Measurements from ENCODE around the gene PPM1M.
A peak's percentile ranks its signal among the peaks of the same experiment; 100 is the strongest.

PPM1M gene

DNA sequence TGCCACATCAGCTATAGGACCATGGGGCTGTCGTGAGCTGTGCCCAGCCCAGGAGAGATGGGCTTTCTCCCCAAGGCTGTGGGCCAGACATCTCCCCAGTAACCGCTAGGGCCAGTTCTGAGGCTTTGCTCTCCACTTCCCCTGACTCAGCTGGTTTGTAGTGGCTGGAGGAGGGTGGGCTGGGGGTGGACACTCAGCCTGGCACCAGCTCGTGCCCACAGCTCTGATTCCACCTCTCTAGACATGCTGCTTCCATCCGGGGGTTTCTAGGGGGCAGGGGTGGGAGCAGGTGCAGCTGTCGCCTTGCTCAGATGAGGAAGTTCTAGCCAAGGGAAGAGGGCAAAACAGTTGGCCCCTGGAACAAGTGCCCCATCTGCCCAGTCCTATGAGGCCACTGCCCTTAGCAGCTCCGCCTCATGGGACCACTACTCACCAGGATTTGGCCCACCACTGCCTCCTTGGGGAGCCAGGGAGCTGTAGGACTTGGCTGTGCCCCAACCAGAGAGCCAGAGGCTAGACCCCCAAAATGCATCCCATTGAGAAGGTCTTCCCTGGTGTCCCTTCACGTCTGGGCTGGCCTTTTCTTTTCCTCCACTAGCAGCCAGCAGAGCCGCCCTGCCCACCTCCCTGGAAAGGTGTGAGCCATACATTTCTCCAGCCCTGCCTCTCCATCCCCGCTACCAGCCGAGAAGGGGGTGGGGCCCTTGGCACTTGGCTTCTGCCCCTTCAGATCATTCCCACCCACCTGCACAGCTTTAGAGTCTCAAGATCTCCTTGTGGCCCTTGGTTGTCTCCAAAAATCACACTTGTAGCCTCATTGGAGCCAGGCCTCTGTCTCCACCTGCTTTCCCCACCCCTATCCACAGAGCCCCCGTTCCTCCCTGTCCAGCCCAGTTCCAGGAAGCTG is 51.9 kb downstream of the PPM1M start:
- DNase-seq, result no peak

DNA sequence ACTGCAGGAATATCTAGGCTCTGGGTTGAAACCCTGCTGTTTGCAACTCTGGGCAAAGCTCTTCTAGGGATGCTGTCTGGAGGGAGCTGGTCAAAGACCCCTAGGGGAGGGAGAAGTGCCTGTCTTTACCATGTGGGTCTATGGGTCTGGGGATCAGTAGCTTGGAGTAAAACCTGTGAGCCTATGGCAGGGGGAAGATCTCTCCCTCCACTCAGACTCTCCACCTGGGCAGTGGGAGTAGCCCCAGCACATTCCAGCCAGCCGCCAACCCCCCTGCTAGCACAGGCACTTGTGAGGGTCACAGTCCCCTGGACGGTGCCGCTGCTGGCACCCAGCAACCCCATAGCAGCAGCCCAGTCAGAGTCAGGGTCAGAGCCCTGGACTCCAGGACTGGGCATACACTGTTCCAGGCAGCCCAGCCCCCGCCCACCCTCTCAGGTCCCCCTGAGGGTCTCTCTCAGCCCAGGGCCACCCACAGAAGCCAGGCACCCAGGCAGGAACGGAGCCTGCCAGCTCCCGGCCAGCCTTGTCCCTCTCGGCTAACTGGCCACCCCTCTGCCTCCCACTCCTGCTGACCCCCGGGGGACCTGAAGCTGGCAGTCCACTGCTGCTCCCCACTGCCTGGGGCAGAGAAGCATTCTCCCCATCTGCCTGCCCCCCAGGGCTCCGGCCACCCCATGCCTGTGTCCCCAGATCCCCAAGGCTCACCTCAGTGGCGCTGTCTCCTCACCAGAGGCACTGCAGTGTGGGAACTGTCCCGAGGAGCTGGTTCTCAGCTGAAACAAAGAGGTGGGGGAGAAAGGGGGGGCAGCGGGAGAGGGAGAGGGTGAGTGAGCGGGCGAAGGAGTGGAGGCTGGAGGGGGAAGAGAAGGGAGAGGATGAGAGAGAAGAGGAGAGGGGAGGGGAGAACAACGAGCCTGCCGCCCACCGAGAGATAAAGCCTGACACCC is 52.9 kb downstream of the PPM1M start:
- DNase-seq, result peak; percentile 69

DNA sequence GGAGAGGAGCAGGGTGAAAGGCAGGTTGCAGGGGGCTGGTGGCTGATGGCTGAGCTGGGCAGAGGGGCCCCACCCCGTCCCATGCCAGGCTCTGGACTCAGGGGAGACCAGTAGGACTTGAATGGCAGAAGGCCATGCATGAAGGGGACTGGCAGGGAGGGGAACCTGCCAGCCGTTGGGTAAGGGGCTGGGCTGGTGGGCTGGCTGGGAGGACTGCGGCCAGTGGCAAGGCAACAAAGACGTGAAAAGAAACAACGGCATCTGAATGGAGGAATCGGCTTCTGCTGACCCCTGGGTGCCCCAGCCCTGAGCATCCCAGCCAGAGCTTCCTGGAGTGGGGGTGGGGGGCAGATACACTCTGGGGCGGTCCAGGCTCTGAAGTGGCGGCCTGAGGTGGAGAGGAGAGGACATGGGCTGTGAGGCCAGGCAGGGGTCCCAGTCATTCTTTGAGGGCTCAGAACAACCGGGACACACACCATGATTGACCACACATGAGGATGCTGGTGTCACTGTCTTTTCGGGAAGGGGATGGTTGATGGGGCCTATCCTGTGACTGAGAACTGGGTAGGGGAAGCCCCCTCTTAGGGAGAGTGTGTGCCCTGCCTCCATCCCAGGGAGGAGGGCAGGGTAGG is 53.8 kb downstream of the PPM1M start:
- peak; percentile 55 for DNase-seq

Data from right kidney (tissue), 1 donor.